ENCODE results near the gene AIP. TPM values are rescaled to one million over a fixed set of nuclear protein-coding genes. Genes with fewer than 3 reads are reported as not detected.

Gene AIP
- total and polyA plus RNA-seq, 2 of the 8 experiments (the other 6 are each of a cell fraction or from before 2014, with no cell fraction given) = 29.8 to 54.4 TPM

DNA sequence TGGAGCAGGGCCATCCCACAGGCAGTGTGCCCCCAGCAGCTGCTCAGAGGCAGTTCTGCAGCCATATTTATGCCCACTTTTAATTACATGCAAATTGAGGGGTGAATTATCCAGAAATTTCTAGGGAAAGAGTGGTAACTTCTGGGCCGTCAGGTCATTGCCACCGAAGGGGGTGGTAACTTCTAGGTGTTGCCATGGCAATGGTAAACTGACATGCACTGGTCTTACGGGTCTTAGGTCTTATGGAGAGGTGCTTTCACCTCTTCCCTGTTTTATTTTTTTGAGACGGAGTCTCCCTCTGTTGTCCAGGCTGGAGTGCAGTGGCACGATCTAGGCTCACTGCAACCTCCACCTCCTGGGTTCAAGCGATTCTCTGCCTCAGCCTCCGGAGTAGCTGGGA, 9.9 kb upstream of the AIP start:
- Histone ChIP-seq H3K4me1 (replicated peaks in 1 of 4; ENCODE audit: control insufficient read depth in 3 of 4, insufficient read depth in 4 of 4, low read length in 3 of 4) (peaks cover 0 to 5% (median 1%) of the 10 kb centered on the region in 4 experiments; a peak in 4 of 7 replicates), H3K18ac (ENCODE audit: extremely low read depth, low read length) (no peak overlapping the region), H4K5ac (ENCODE audit: insufficient read length, low read depth, low read length) (no peak overlapping the region), H2AFZ (ENCODE audit: low read length) (no peak overlapping the region), H3K79me2 (ENCODE audit: control insufficient read depth in 1 of 2, insufficient read depth in 2 of 2, low read length in 2 of 2) (no peaks in the 10 kb centered on the region), H3K9me3 (ENCODE audit: insufficient read depth in 2 of 2, low read depth in 1 of 2, low read length in 1 of 2) (peaks cover 0 to 4% of the 10 kb centered on the region in 2 experiments; a peak in 1 of 4 replicates), H3K23me2 (ENCODE audit: low read depth, low read length) (no peaks in the 10 kb centered on the region; the same call in 1 of the 2 replicates), H3K4me3 (ENCODE audit: extremely low read depth in 1 of 4, insufficient read depth in 2 of 4, low read depth in 3 of 4, low read length in 4 of 4) (no peak overlapping the region), H3K79me1 (ENCODE audit: low read depth, low read length) (no peaks in the 10 kb centered on the region), H2BK120ac (replicated peaks; ENCODE audit: low read depth, low read length) (no peak overlapping the region), H4K8ac (ENCODE audit: extremely low read depth, insufficient read depth, low read length) (no peak overlapping the region; the same call in 1 of the 2 replicates), H2BK15ac (ENCODE audit: low read length) (no peak overlapping the region), H3K27ac (ENCODE audit: low read depth, low read length) (no peak overlapping the region), H3K14ac (ENCODE audit: insufficient read length) (no peak overlapping the region), H3K9ac (replicated peaks in 1 of 4; ENCODE audit: extremely low read depth in 1 of 4, low read depth in 3 of 4, low read length in 3 of 4) (no peak overlapping the region), H3K4ac (replicated peaks; ENCODE audit: insufficient read length, low read depth, low read length) (no peak overlapping the region), H2BK5ac (ENCODE audit: low read depth, low read length) (no peak overlapping the region), H2AK5ac (ENCODE audit: low read depth, low read length) (no peak overlapping the region), H3K56ac (replicated peaks; ENCODE audit: insufficient read length, low read depth, low read length) (no peak overlapping the region), H4K20me1 (replicated peaks in 1 of 2; ENCODE audit: control insufficient read depth in 1 of 2, insufficient read depth in 2 of 2, low read length in 2 of 2) (no peaks in the 10 kb centered on the region), H3K36me3 (ENCODE audit: control insufficient read depth in 2 of 4, insufficient read depth in 4 of 4, low read length in 3 of 4) (no peaks in the 10 kb centered on the region), H4K91ac (replicated peaks; ENCODE audit: insufficient read length, low read length) (no peak overlapping the region), H2BK20ac (ENCODE audit: low read length) (no peak overlapping the region), H2BK12ac (ENCODE audit: low read depth, low read length) (no peak overlapping the region), H3K27me3 (replicated peaks in 1 of 4; ENCODE audit: control insufficient read depth in 3 of 4, extremely low read depth in 1 of 4, insufficient read depth in 3 of 4, low read length in 3 of 4) (no peaks in the 10 kb centered on the region), H3K4me2 (ENCODE audit: insufficient read depth in 1 of 2, low read depth in 2 of 2, low read length in 2 of 2) (no peak overlapping the region), H3K23ac (ENCODE audit: insufficient read length) (no peak overlapping the region)
- TF ChIP-seq TAF7 (optimal IDR thresholded peaks at IDR 0.05; ENCODE audit: borderline replicate concordance, low read depth, low read length) = no peak
- no peak for DNase-seq (ENCODE audit: low read depth in 1 of 2, low spot score in 2 of 2)
- WGBS, 2 experiments (ENCODE audit: extremely low coverage in 1 of 2, insufficient coverage in 1 of 2, insufficient read length in 1 of 2, insufficient replicate concordance in 2 of 2, low coverage in 1 of 2, low lambda C conversion rate in 2 of 2, missing lambda C conversion rate in 1 of 2) = 81% methylated on average over 7 of the region's 7 CpGs; no CpG with 5 or more reads in 1 of the 2 experiments
- FAIRE-seq = no peak
- POLR2A ChIA-PET (ENCODE audit: partially characterized antibody) = interaction anchor here (1.0 kb wide), 1 partner anchor 36 kb away, joined by 4 read pairs; no protein-coding TSS in a partner anchor
- CTCF ChIA-PET (ENCODE audit: partially characterized antibody) = interaction anchor here (0.6 to 1.4 kb wide), 4 partner anchors 21 to 92 kb away, joined by 3 to 4 read pairs (median 3); partner anchors contain the start of gene GPR152

Data from H1 (cell line).